Measurements from ENCODE around the gene KIF4A. TPM values are rescaled to one million over a fixed set of nuclear protein-coding genes. Genes with fewer than 3 reads are reported as not detected.
"Not testable (repeated sequence)": the region's sequence is repeated elsewhere in the genome, so short reads cannot be mapped to it uniquely, and the experiment has no call there.

The KIF4A gene
- total RNA-seq, 4 donors from 2014 or later = 0.06 to 0.42 (median 0.37) TPM

- TF ChIP-seq POLR2AphosphoS5 (IDR thresholded peaks at IDR 0.05) (no peak), EP300 (IDR thresholded peaks at IDR 0.05) (no peak), POLR2A (IDR thresholded peaks at IDR 0.05; ENCODE audit: low read depth) (no peak), CTCF (IDR thresholded peaks at IDR 0.05) (no peak)
- intact Hi-C loops (cut with DNase I) = loop anchor here (10.0 kb wide), 1 partner anchor 142 kb away; no protein-coding TSS in a partner anchor
- DNase-seq (ENCODE audit: extremely low spot score) = no peak
These were observed 2.9 kb downstream of the KIF4A start for GRCh38 chrX:70292788-70293187.

GRCh38 chrX:70293621-70294020, 3.7 kb downstream of the KIF4A start:
- Histone ChIP-seq H3K27me3 (no peaks in the 10 kb centered on the region), H3K9me3 (no peaks in the 10 kb centered on the region), H3K27ac (replicated peaks in 1 of 4) (no peak overlapping the region), H3K4me1 (peaks cover 8 to 15% (median 12%) of the 10 kb centered on the region in 4 donors), H3K4me3 (no peak overlapping the region), H3K36me3 (no peaks in the 10 kb centered on the region)
- intact Hi-C loops (cut with DNase I) = loop anchor here (10.0 kb wide), 1 partner anchor 141 kb away; no protein-coding TSS in a partner anchor
- no peak for TF ChIP-seq EP300 (IDR thresholded peaks at IDR 0.05)
- TF ChIP-seq CTCF (IDR thresholded peaks at IDR 0.05) = no peak
- no peak for TF ChIP-seq POLR2A (IDR thresholded peaks at IDR 0.05; ENCODE audit: low read depth)
- no peak for TF ChIP-seq POLR2AphosphoS5 (IDR thresholded peaks at IDR 0.05)
- 74% methylated on average over 5 of the region's 5 CpGs for WGBS
- no peak for DNase-seq (ENCODE audit: extremely low spot score)

More at GRCh38 chrX:70292788-70293187, 2.9 kb downstream of the KIF4A start:
- Histone ChIP-seq H3K36me3 (peaks cover 0 to 5% (median under 1%) of the 10 kb centered on the region in 4 donors), H3K27me3 (no peaks in the 10 kb centered on the region), H3K9me3 (no peaks in the 10 kb centered on the region), H3K4me1 (peaks cover 8 to 15% (median 12%) of the 10 kb centered on the region in 4 donors), H3K4me3 (no peak overlapping the region), H3K27ac (replicated peaks in 1 of 4) (no peak overlapping the region)
- 0% methylated on average over 1 of the region's 1 CpG for WGBS

- H3K27ac ChIP-seq (replicated peaks in 1 of 4) = no peak overlapping the region
- WGBS = 41% methylated on average over 3 of the region's 3 CpGs
- intact Hi-C loops (cut with DNase I) = no loop called here
These were observed 11.8 kb downstream of the KIF4A start for GRCh38 chrX:70301716-70302115.

GRCh38 chrX:70313503-70313902, 23.6 kb downstream of the KIF4A start:
- WGBS = 83% methylated on average over 1 of the region's 1 CpG
- TF ChIP-seq EP300 (IDR thresholded peaks at IDR 0.05) = no peak
- no peak for TF ChIP-seq CTCF (IDR thresholded peaks at IDR 0.05)
- TF ChIP-seq POLR2A (IDR thresholded peaks at IDR 0.05; ENCODE audit: low read depth) = no peak
- TF ChIP-seq POLR2AphosphoS5 (IDR thresholded peaks at IDR 0.05) = no peak
- intact Hi-C loops (cut with DNase I) = no loop called here
- peaks cover 0 to 3% (median 0%) of the 10 kb centered on the region in 4 donors for H3K9me3 ChIP-seq
- no peaks in the 10 kb centered on the region for H3K27me3 ChIP-seq
- no peak for DNase-seq (ENCODE audit: extremely low spot score)
- no peak overlapping the region for H3K27ac ChIP-seq (replicated peaks in 1 of 4)
- H3K36me3 ChIP-seq = no peaks in the 10 kb centered on the region
- H3K4me1 ChIP-seq = no peaks in the 10 kb centered on the region
- H3K4me3 ChIP-seq = no peak overlapping the region

More at GRCh38 chrX:70301716-70302115, 11.8 kb downstream of the KIF4A start:
- no peaks in the 10 kb centered on the region for H3K27me3 ChIP-seq
- no peak overlapping the region for H3K4me3 ChIP-seq
- no peaks in the 10 kb centered on the region for H3K36me3 ChIP-seq
- H3K4me1 ChIP-seq = no peaks in the 10 kb centered on the region
- no peaks in the 10 kb centered on the region for H3K9me3 ChIP-seq
- no peak for TF ChIP-seq POLR2AphosphoS5 (IDR thresholded peaks at IDR 0.05)
- no peak for TF ChIP-seq CTCF (IDR thresholded peaks at IDR 0.05)
- TF ChIP-seq EP300 (IDR thresholded peaks at IDR 0.05) = no peak
- no peak for TF ChIP-seq POLR2A (IDR thresholded peaks at IDR 0.05; ENCODE audit: low read depth)
- DNase-seq (ENCODE audit: extremely low spot score) = no peak

GRCh38 chrX:70322784-70323183, 32.9 kb downstream of the KIF4A start:
- TF ChIP-seq POLR2A (IDR thresholded peaks at IDR 0.05; ENCODE audit: low read depth) = no peak
- intact Hi-C loops (cut with DNase I) = no loop called here
- Histone ChIP-seq H3K4me1 (no peaks in the 10 kb centered on the region), H3K4me3 (no peak overlapping the region), H3K9me3 (no peaks in the 10 kb centered on the region), H3K27ac (replicated peaks in 1 of 4) (no peak overlapping the region), H3K27me3 (no peaks in the 10 kb centered on the region), H3K36me3 (no peaks in the 10 kb centered on the region)
- DNase-seq (ENCODE audit: extremely low spot score) = no peak
- WGBS = 84% methylated on average over 4 of the region's 4 CpGs

GRCh38 chrX:70323628-70324027, 33.7 kb downstream of the KIF4A start:
- WGBS = 91% methylated on average over 6 of the region's 6 CpGs

More at GRCh38 chrX:70323628-70324027, 33.7 kb downstream of the KIF4A start:
- intact Hi-C loops (cut with DNase I); H3K27ac ChIP-seq (replicated peaks in 1 of 4); H3K4me3 ChIP-seq; H3K9me3 ChIP-seq; H3K36me3 ChIP-seq; H3K27me3 ChIP-seq; DNase-seq (ENCODE audit: extremely low spot score); H3K4me1 ChIP-seq: not testable (repeated sequence)
